ENCODE results near the gene ADGRE3. TPM values are rescaled to one million over a fixed set of nuclear protein-coding genes. Genes with fewer than 3 reads are reported as not detected.
A peak's percentile ranks its signal among the peaks of the same experiment; 100 is the strongest.

ADGRE3 gene
- total RNA-seq, 1 donor from 2014 or later = not detected

DNA sequence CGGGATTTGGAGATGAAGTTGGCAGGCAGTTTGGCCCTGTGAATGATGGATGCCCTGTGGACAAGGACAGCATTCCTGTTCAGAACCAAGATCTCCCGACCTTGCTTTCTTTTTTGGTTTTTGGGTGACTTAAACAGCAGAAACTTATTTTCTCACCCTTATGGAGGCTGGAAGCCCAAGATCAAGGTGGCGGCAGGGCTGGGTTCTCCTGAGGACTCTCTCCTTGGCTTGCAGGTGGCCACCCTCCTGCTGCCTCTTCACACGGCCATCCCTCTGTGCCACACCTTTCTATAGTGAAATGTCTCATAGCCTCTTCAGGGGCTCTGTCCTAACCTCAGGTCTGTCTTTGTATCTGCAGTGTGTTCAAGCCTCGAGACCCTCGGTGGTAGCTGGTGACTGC, 29.2 kb upstream of the ADGRE3 start:
- TF ChIP-seq, protein P1, sequence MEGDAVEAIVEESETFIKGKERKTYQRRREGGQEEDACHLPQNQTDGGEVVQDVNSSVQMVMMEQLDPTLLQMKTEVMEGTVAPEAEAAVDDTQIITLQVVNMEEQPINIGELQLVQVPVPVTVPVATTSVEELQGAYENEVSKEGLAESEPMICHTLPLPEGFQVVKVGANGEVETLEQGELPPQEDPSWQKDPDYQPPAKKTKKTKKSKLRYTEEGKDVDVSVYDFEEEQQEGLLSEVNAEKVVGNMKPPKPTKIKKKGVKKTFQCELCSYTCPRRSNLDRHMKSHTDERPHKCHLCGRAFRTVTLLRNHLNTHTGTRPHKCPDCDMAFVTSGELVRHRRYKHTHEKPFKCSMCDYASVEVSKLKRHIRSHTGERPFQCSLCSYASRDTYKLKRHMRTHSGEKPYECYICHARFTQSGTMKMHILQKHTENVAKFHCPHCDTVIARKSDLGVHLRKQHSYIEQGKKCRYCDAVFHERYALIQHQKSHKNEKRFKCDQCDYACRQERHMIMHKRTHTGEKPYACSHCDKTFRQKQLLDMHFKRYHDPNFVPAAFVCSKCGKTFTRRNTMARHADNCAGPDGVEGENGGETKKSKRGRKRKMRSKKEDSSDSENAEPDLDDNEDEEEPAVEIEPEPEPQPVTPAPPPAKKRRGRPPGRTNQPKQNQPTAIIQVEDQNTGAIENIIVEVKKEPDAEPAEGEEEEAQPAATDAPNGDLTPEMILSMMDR (conservative IDR thresholded peaks at IDR 0.05; ENCODE audit: low read depth, low read length) = no peak
- DNase-seq (ENCODE audit: low read depth) = no peak
- H3K4me3 ChIP-seq (ENCODE audit: low read depth, low read length) = no peak overlapping the region

DNA sequence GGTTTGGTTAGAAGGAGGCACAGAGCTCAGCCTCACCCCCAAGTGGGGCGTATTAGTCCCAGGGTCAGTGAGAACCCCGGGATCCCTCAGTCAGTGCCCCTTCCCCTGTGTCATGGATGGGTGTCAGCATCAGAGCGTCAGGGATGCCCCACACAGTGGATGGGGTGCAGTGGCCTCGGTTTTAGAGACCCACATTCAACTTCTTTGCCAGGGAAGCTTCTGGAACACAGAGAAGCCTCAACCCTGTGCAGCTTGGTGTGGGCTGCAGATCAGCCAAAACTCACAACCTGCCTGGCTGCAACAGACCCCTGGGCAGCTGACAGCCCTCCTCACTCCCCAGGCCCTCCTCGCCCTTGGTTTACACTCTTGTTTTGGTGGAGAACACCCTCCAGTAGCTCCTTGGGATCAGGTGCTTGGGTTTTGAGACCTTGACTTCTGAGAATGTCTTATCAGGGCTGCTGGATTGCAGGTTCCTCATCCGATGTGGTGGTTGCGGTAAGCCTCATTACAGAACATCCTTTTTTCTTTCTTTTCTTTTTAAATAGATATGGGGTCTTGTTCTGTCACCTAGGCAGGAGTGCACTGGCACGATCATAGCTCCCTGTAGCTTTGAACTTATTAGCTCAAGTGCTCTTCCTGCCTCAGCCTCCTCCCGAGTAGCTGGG, 26.2 kb upstream of the ADGRE3 start:
- H3K4me3 ChIP-seq (ENCODE audit: low read depth, low read length) = no peak overlapping the region
- TF ChIP-seq, protein P1 (conservative IDR thresholded peaks at IDR 0.05; ENCODE audit: low read depth, low read length) = no peak
- DNase-seq (ENCODE audit: low read depth) = no peak

DNA sequence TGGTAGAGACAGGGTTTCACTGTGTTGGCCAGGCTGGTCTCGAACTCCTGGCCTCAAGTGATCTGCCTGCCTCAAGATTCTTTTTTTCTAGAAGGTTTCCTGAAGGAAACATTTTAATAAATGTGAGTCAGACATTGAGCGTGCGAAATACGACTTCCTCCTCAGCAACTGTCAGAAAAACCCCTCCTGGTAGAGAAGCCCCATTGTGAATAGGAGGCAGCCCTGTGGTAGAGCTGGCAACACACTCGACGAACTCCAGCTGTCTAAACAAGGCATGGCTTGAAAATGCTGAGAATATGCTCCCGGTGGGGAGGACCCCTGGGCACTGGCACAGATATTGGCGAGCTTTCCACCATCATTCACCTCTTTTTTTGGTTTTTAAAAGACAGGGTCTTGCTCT, 25.0 kb upstream of the ADGRE3 start:
- TF ChIP-seq, protein P1 (conservative IDR thresholded peaks at IDR 0.05; ENCODE audit: low read depth, low read length) = no peak
- no peak overlapping the region for H3K4me3 ChIP-seq (ENCODE audit: low read depth, low read length)
- DNase-seq (ENCODE audit: low read depth) = no peak

DNA sequence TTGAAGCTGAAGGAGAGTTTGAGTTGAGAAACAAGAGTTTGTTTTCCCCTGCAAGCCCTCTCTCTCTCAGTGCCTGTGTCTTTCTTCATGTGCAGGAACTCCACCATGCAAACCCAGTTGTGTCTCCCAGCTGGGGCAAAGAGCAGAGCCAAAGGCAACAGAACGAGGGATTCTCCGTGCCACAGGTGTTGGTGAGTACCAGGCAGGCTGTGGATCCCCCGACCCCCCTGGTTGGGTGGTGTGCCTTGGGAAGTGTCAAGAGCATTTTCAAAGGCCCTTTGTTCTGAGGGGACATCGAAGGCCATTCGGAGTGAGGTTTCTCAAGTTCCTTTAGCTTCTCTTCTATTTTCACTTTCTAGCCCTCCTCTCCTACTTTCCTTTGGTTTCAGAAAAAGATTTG, 20.8 kb upstream of the ADGRE3 start:
- TF ChIP-seq, protein P1 (conservative IDR thresholded peaks at IDR 0.05; ENCODE audit: low read depth, low read length) = no peak
- no peak for DNase-seq (ENCODE audit: low read depth)
- no peak overlapping the region for H3K4me3 ChIP-seq (ENCODE audit: low read depth, low read length)

DNA sequence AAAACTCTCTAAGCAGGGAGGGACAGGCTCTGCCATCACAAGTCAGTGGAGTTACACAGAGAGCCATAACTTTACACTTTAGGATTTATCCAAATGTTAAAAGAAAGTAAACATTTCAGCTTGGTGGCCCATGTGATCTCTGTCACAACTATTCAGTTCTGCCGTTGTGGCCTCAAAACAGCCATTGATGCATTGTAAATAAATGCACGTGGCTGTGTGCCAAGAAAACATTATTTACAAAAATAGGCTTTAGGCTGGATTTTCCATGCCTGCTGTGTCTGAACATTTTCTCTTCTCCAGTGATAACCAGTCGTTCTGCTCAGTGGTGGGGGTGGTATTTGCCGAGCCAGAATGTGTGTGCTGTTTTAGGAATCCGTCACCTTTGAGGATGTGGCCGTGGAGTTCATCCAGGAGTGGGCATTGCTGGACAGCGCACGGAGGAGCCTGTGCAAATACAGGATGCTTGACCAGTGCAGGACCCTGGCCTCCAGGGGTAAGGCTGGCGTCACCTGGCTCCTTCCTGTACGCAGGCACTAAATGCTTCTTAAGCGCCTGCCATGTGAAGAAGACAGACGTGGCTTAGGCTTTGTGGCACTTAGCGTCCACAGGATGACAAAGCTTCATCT, 20.1 kb upstream of the ADGRE3 start:
- TF ChIP-seq, protein P1 (conservative IDR thresholded peaks at IDR 0.05; ENCODE audit: low read depth, low read length) = no peak
- no peak for DNase-seq (ENCODE audit: low read depth)
- no peak overlapping the region for H3K4me3 ChIP-seq (ENCODE audit: low read depth, low read length)

DNA sequence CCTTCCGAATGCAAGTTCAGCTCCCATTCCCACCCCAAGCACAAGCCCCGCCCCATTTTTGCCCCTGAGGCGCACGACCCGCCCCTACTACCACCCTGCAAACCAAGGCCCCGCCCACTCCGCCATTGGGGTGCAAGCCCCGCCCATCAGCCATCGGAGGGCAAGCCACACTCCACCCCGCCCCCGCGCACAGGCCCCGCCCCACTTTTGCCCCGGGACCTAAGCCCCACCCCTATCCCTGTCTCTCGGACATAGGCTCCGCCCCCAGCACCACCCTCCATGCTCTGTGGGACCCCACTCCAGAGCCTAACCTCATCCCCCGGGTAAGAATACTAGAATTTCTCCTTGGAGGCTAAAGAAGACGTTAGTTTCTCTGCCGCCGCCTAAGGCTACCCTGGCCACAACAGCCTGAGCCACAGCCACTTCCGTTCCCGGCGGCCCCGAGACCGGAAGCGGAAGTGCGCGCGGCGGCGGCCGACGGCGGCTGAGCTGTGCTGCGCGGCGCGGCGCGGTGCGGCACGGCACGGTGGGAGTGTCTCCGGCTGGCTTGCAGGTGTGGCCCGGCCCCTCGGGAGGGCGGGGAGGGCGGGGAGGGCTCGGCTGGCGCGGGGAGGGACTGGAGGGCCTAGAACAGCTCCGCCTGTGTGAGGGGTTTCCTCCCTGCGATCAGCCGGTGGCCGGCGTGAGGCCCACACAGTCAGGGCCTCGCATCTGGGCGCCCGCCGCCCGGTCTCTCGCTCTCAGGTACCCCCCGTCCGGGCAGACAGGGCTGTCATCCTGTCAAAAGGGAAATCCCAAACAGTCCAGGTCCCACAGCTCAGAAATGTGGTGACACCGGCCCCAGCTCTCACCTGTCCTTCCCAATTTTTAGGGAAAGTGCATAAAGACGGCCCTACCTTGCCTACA, 15.2 kb upstream of the ADGRE3 start, which contains the start of gene ZNF333:
Gene ZNF333, plus strand, starts transcription at position 451 of the 906 bp plus-strand sequence. CDS start 3,444 bp downstream, outside the sequence.
- DNase-seq (ENCODE audit: low read depth) = peak; percentile 22
- TF ChIP-seq, protein P1 (conservative IDR thresholded peaks at IDR 0.05; ENCODE audit: low read depth, low read length) = no peak
- peak within 1 kb of the TSS; percentile 82 for H3K4me3 ChIP-seq (ENCODE audit: low read depth, low read length)
